ENCODE results near the gene SLC25A12.
"Not testable (repeated sequence)": the region's sequence is repeated elsewhere in the genome, so short reads cannot be mapped to it uniquely, and the experiment has no call there.

The SLC25A12 gene

GRCh38 chr2:171822525-171823322, 71.3 kb downstream of the SLC25A12 start:
- no peak for DNase-seq

- no peak for DNase-seq
These were observed 74.6 kb downstream of the SLC25A12 start for GRCh38 chr2:171819453-171819852.

DNA sequence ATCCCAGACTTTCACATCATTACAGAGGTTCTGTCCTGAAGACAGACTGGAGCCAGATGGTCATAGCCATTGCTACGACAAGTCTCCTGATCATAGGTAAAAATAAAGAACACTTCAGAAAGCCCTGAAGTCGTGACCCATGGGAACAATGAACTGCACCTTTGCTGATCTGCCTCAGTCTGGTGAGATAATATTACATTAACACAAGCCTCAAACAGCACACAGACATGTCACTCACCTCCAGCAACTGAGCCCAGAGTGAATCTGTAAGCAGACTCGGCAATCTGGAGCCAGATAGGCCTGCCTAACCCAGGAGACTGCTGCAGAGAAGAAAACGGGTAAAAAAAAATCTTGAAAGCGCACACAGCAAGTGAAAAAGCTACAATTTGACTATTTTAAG, 79.2 kb downstream of the SLC25A12 start:
- DNase-seq, result no peak

GRCh38 chr2:171814174-171814573, 79.9 kb downstream of the SLC25A12 start:
- no peak for DNase-seq

GRCh38 chr2:171813729-171814128, 80.3 kb downstream of the SLC25A12 start:
- DNase-seq, result no peak

DNA sequence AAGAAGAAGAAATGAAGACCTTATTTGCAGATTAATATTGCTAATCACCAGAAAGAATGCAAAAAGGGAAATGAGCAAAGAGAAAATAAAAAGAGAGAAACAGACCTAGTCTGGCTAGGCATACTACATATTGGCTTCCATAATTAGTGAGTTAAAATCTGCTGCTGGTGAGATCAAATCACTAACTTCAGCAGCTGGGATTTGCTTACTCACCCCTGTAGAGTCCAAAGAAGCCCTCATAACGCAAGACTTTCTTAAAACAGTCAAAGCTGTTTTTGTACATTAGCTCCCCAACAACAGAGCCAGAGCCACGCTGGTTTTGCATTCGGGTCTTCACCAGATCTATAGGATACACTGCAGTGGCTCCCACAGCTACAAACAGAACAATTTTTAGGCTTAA, 80.9 kb downstream of the SLC25A12 start:
- DNase-seq, result no peak

DNA sequence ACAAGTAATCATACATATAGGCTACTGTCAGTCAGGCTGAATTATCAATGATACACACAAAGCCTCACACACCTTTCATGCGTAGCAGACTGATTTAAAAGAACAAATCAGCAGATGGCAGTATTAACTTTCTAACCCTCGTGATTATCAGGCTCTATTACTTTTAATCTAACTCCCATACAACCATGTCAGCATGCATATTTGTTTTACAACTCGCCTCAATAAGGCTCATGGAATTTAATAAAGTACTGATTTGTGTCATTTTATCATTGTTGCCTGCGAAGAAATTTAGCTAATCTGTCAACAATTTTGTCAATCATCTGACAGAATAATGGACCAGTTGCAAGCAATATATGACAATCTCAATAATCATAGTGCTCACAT, 82.8 kb downstream of the SLC25A12 start:
- DNase-seq, result no peak

GRCh38 chr2:171810422-171811244, 83.4 kb downstream of the SLC25A12 start:
- no peak for DNase-seq

GRCh38 chr2:171808885-171809284, 85.2 kb downstream of the SLC25A12 start:
- not testable (repeated sequence) for DNase-seq

DNA sequence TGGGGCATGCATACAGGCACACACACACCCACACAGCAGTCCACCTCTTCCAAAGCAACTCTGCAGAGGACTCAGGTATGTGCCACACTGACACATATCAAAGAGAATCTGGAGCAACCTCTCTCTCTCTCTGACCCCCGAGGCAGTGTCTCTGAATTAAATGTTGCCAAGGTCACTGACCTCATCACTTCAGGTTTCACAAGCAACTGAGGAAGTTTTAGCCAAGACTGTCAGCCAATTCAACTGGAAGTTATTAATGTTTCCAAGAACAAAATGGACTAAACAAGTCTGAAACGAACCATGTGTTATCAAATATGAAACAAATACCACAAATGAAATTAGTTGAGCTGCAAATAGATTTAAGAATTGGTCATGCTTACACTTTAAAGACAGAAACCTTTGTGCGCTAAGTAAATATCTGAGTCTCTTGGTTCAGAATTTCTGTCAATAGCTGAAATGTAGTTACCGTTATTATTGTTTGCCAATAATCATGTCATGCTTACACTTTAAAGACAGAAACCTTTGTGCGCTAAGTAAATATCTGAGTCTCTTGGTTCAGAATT, 86.1 kb downstream of the SLC25A12 start:
- DNase-seq, result no peak

DNA sequence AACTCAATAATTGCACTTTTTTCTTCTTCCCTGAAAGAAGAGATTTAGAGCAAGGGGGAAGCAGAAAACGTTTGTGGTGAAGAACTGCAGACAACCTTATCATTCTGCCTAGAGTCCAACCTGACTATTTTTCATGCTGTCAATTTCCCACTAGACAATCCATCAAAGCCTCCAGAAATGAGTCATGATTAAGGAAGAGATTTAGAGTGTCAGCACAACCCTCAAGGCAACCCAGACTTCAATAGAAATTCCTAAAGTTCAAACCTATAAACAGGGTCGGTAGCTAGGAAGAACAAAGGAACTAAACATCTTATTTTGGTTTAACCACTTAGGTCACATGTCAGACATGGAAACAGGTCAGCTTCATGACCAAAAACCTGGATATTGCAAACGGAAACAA, 86.9 kb downstream of the SLC25A12 start:
- no peak for DNase-seq

GRCh38 chr2:171804456-171804855, 89.6 kb downstream of the SLC25A12 start:
- DNase-seq, result no peak

DNA sequence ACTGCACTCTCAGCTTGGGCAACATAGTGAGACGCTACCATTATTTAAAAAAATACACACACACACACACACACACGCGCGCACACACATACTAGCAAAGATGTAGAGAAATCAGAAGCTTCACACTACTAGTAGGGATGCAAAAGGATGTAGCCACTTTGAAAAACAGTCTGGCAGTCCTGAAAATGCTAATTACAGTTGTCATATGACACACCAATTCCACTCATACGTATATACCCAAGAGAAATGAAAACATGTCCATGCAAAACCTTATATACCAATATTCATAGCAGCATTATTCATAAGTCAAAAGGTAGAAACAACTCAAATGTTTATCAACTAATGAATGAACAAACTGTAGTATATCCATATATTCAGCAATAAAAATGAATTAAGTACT, 90.3 kb downstream of the SLC25A12 start:
- DNase-seq, result no peak

DNA sequence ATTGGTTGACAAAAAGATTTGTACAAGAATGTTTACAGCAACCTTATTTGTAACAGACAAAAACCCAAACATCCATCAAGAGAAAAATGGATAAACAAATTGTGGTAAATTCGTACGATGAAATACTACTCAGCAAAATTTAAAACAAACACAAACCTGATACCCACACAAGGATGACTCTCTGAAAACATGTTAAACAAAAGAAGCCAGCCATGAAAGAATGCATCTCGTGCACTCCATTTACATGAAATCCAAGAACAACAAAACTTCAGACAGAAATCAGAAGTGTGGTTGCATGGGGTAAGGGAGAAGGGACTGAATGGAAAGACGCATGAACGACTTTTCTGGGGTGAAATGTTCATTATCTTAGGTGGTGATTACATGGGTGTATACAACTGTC, 93.4 kb downstream of the SLC25A12 start:
- no peak for DNase-seq

DNA sequence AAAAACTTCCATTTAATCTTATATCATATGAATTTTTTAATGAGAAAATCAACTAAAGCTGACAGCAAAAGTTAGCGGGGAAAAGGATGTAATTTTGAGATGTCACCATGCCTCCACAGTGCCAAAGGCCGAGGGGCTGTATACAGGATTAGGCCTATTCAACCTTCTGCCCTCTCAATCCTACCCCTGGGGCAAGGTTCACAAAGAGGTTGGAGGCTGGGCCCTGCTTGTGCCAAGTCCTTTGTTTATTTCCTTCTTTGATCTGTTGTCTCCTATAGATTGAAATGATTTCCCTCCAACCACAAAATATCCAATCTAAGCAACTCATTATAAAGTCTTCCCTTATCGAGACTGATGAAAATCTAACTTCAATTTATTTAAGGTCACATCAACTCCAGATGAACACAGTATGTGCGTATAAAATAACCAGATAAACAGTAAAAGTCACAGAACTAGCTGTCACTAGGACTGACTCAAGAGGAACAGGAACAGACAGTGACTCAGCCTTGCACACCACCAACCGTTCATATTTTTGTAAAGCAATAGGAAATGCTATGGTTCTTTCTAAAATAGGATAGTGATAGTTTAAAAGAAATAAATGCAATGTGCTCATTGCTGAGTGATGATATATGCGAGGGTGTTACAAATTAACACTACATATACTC, 95.8 kb downstream of the SLC25A12 start:
- no peak for DNase-seq

DNA sequence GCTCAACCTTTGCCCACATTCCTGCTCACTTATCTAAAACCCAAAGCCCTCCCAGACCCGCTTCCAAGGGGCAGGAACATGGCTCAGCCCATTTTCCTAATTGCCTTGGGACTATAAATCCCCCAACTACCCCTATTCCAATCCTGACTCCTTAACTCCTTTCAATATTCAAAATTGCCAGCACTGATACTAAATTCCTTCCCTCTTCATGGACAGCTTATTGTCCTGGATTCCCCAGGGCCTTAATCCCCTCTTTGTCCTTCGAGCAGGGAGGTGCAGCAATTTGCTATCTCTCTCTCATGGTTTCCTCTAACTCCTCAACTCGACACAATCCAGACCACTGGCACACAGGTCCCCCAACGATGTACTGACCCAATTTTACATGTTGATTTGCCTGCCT, 99.1 kb downstream of the SLC25A12 start:
- no peak for DNase-seq

GRCh38 chr2:171793691-171794678, 100.1 kb downstream of the SLC25A12 start:
- no peak for DNase-seq

- DNase-seq, result no peak
These were observed 101.0 kb downstream of the SLC25A12 start for GRCh38 chr2:171792886-171793580.

- no peak for DNase-seq
These were observed 101.9 kb downstream of the SLC25A12 start for GRCh38 chr2:171792157-171792556.

GRCh38 chr2:171791361-171791760, 102.7 kb downstream of the SLC25A12 start:
- DNase-seq, result no peak

DNA sequence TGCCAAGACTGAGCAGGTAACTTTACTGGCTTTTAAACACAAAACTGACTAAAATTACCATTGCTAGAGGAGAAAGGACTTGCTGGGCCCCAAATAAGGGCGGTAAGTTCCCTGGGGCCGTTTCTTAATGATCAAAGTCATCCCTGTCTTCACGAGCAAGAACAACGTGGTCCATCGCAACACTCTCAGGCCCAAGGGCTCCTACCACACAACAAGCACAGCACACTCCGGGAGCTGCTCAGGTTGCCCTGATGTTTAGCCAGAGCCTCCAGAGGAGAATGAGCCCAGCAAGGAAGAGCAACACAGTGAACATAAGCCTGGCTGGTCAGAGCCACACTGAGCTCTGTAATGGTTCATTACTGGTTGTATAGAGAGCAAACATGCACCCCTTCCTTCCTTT, 104.1 kb downstream of the SLC25A12 start:
- DNase-seq, result no peak
